H1 (cell line): ENCODE results near the gene SDF2L1. TPM values are rescaled to one million over a fixed set of nuclear protein-coding genes. Genes with fewer than 3 reads are reported as not detected.

Source experiments
- GTF2F1 ChIP-seq: IDR thresholded peaks from 2 replicates; pipeline ENCODE4 v1.6.1; 2012; ENCODE audit warnings: low read depth, low read length, improper control_type of control experiment, borderline replicate concordance
- polyA plus RNA-seq, 7 experiments: library from polyadenylated mRNA; depleted of rRNA in 3 of 7; stranded (reverse) in 5 of 7; unstranded in 2 of 7; fragments of >200 nt in 5 of 7; fragments of 200-250 nt in 2 of 7; gene quantifications; 1 replicate in 5 of 7; 2 replicates in 1 of 7; 4 replicates in 1 of 7; pipeline versions ENCODE4 v1.2.1 to v1.2.3, GENCODE V29; 2011 to 2013; ENCODE audit warnings: missing spikeins in 2 of 7, mixed read lengths in 2 of 7
- total RNA-seq: library from RNA; stranded (reverse); fragmentation: NEBNext Ultra II Directional; extraction: Animal tissue kit (Norgen Biotek cat#: 25700); gene quantifications from 2 replicates; pipeline ENCODE4 v1.2.1, GENCODE V29; 2021

Gene SDF2L1
- total and polyA plus RNA-seq, 2 of the 8 experiments (the other 6 are each of a cell fraction or from before 2014, with no cell fraction given), result 51.1 to 59.6 TPM

- no peak for TF ChIP-seq GTF2F1
Measured at GRCh38 chr22:21621025-21621424, 21.1 kb upstream of the SDF2L1 start (continued).
